ENCODE data around the gene AQP7.
A peak's percentile ranks its signal among the peaks of the same experiment; 100 is the strongest.
"Not testable (repeated sequence)": the region's sequence is repeated elsewhere in the genome, so short reads cannot be mapped to it uniquely, and the experiment has no call there.

AQP7 gene

DNA sequence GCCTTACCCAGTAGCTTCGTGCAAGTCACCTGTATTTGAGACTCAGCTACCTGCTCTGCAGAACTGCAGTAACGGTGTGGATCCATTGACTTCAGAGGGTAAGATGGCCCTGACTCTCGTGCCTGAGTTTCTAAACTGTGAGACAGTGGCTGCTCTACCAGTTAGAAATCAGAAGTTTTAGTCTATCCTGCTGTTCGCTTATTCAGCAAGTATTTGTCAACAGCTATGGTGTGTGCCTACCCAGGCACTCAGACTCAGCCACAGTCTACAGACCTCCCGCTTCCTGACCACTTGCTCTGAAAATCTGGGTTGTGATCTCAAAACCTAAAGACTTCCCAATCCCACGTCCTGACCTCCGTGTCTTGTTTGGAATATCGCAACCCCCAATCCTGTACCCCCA lies 31.5 kb upstream of the AQP7 start:
- no peak for DNase-seq (ENCODE audit: low spot score)

DNA sequence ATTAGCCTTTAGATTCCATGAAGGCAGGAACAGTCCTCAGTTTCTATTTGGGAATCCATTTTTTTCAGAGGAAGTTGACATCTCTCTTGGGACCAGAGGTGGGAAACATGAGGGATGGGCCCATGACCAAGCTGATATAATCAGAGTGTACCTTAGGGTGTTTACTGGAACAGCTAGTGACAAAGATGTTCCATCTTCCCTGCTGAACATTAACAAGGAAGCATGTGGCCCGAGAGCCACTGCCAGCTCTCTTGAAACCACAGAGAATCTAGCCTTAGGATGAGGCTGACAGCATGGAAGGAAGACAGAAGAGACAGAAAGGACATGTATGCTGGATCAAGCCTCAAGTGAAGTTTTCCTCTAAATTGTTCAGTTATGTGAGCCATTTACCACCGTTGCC lies 29.1 kb upstream of the AQP7 start:
- no peak for DNase-seq (ENCODE audit: low spot score)

DNA sequence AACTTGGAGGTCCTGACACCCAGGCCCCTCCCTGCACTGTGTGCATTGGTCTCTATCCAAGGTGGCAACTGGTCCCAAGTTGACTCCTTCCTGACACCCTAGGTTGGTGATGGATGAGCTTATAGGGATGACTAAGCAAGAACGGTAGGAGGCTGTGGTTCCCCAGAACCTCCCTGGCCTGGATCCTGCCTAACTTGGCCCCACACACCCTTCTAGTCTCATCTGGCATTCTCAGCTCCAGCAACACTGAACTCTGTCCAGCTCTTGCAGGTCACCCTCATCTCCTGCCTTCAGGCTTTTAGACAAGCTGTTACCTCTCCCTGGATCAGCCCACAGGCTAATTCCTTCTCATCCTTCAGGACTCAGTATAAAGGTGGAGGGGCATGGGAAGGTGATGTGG lies 28.6 kb upstream of the AQP7 start:
- DNase-seq (ENCODE audit: low spot score), result no peak

DNA sequence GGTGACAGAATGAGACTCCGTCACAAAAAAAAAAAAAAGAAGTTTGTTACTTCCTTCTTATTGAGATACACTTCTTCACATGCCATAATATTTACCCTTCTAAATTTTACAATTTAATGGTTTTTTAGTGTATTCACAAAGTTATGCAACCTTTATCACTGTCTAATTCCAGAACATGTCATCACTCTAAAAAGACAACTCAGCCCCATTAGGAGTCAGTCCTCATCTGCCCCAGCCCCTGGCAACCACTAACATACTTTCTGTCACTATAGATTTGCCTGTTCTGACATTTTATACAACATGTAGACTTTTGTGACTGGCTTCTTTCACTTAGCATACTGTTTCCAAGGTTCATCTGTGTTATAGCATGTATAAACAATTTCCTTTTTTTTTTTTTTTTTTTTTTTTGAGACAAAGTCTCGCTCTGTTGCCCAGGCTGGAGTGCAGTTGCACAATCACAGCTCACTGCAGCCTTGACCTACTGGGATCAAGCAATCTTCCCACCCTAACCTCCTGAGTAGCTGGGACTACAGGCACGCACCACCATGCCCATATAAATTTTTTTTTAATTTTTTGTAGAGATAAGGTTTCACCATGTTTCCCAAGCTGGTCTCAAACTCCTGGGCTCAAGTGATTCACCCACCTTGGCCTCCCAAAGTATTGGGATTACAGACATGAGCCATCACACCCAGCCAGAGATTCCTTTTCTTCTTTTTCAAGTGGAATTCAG lies 27.1 kb upstream of the AQP7 start:
- DNase-seq (ENCODE audit: low spot score), result no peak

DNA sequence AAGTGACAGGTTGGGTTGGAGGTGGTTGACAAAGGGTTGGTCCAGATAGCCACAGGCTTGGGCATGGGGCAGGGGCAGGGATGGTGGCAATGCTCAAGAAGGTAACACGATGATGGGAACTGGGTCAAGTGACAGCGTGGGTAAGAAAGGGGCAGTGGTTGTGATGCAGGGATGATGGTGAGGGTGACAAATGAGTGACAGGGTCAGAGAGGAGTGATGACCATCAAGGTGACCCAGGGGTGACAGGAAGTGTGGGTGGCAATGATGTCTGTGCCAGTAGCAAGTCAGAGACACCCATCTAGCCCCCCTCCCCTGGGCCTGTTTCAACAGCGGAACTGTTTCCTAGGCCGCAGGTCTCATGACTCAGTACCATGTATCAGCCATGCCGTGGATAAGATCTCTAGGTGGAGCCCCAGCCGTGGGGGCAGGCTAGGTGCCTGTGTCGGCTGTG lies 24.5 kb upstream of the AQP7 start:
- peak; percentile 48 for DNase-seq (ENCODE audit: low spot score)

DNA sequence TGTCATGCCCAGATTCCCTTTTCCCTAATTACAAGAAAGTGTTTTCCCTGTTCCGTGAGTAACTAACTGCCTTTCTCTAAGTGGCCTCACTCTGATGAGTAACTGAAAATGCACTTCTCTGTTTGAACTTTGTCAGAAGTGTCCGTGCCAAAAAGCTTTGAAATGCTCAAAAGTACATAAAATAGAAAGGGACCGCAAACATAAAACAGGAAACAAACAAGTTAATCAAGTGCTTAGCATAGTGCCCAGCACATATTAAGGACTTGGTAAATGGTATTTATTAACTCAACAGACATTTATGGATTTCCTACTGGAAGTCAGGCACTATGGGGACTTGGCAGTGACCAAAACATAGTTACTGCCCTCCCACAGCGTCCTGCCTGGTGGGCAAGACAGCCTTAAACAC lies 22.8 kb upstream of the AQP7 start:
- no peak for DNase-seq (ENCODE audit: low spot score)

DNA sequence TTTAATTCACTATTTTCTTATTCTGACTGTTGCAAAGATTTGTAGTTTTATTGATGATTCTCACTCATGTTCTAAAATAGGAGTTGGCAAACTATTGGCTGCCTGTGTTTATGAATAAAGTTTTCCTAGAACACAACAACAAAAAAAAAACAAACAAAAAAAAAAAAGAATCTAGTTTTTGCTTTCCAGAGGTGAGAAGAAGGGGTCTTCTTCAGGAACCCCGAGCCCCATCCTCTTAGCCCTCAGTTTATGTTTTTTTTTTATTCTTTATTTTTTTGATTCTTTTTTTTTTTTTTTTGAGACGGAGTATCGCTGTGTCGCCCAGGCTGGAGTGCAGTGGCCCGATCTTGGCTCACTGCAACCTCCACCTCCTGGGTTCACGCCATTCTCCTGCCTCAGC lies 22.1 kb upstream of the AQP7 start:
- DNase-seq (ENCODE audit: low spot score), result not testable (repeated sequence)

DNA sequence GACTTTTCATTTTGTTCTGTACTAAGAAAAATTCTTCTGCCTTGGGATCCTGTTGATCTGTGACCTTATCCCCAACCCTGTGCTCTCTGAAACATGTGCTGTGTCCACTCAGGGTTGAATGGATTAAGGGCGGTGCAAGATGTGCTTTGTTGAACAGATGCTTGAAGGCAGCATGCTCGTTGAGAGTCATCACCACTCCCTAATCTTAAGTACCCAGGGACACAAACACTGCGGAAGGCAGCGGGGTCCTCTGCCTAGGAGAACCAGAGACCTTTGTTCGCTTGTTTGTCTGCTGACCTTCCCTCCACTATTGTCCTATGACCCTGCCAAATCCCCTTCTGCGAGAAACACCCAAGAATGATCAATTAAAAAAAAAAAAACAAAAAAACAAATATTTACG lies 21.7 kb upstream of the AQP7 start:
- not testable (repeated sequence) for DNase-seq (ENCODE audit: low spot score)

DNA sequence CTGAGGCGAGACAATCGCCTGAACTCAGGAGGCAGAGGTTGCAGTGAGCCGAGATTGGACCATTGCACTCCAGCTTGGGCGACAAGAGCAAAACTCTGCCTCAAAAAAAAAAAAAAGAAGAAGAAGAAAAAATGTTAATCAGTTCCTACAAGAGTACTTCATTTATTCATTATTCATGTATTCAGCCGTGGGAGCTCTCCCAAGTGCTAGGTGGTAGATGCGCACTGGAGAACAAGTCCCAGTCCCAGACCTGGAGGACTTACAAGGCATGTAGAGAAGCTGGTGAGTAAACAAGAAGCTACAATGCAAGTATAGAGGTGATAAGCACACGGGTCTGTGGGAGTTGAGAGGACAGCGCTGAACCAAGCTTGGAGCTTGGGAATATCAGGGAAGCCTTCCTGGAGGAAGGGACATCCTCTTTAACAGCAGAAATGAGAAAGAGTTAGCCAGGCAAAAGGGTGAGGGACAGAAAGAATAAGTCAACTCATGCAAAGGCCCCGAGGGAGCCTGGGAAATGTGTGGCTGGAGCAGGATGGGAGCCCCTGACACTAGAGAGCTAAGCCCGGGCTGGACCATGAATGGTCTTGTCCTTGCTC lies 17.4 kb upstream of the AQP7 start:
- no peak for DNase-seq (ENCODE audit: low spot score)

DNA sequence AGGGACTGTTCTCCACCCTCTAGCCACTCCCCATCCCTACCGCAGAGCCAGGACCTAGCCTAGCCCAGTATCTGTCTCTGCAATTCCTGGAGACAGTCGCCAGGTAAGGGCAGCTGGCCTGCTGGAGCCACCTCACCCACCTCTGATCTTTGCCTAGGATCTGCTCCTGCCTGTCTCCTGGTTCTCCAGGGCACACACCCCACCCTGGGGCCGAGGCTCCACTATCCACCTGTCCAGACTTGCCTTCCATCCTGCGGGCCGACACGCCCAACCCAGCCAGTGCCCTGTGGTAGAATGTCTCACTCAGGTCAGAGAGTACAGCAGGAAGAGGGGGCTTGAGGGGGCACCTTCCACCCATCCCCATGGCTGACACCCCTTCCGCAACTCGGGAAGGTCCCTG lies 15.7 kb upstream of the AQP7 start:
- no peak for DNase-seq (ENCODE audit: low spot score)

DNA sequence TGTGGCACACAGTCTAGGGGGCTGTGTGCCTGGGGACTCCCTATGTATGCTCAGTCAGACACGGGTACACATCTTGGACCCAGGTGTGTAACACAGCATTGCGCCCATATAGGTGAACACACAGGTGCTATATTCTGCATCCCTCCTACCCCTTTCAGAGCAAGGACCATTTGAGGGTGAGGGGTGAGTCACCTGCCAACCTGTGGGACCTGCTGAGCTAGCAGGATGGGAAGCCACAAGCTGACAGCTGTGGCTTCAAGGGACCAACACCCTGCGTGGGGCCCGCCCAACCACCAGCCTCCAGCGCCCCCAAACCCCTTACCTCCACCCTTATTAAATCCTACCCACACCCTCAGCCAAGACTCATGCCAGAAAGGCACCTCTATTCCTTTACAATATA lies 14.6 kb upstream of the AQP7 start:
- peak; percentile 70 for DNase-seq (ENCODE audit: low spot score)

DNA sequence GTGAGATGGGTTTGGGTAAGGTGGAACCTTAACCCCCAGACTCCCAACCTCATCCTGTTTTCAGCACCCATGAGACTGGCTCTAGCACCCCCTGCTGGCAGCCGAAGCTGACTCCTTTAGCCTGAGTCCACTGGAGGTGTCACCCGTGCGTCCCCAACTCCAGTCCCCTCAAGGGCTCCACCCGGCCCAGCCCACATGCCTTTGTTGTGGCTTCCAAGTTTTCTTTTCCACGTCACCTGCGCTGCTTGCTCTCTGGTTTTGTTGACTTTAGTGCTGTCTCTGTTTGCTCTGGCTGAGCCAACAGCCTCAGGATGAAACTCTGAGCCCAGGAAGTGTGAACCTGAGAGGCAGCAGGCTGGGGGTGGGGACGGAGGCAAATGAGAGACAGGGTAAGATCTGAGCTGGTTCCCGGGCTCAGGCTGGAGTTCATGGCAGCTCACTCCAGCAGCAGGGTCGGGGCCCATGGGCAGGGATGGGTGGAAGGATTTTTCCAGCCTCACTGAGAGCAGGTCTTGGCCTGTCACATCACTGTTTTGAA lies 13.2 kb upstream of the AQP7 start:
- peak; percentile 93 for DNase-seq (ENCODE audit: low spot score)

DNA sequence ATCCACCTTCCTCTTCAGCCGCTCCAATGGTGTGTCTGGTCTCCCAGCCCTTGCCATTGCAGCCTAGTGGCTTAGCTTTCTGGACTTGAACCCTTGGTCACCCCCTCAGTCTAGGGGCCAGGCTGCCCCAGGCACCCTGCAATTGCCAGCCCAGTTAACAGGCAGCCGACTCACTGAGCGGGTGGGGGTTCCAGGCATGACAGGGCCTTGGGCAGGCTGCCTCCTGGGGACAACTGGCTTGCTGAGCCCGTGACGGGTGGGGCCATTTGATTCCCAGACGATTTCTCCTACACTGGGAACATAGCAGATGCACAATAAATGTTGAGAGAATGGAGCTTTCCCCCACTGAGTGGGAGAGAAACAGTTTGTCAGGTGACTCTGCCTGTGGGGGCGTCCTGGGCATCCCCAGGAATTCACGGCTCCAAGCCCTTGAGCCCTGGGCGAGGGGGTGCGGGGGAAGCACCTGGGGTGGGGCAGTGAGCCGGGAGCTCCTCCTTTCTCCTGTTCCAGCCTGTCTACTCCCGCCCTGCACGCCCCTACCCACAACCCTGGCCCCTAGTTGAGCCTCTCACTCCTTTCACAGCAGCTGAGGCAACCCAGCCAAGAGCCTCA lies 12.6 kb upstream of the AQP7 start:
- DNase-seq (ENCODE audit: low spot score), result no peak

DNA sequence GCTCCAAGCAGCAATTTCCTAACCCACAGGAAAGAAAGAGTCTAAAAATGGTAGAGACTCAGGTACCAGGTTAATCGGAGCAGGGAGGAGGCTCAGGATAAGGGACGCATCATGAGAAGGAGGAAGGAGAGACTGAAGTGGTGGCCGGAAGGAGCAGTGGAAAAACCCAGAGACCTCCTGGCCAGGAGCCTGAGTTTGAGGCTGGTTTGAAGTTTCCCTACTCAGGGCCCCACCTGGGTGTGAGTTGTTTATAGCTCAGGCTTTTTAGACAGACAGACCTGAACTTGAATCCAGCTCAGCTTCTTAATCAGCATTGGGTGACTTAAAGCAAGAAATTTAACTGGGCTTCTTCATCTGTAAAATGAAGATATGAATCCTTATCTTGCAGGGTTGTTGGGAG lies 11.9 kb upstream of the AQP7 start:
- DNase-seq (ENCODE audit: low spot score), result peak; percentile 9

DNA sequence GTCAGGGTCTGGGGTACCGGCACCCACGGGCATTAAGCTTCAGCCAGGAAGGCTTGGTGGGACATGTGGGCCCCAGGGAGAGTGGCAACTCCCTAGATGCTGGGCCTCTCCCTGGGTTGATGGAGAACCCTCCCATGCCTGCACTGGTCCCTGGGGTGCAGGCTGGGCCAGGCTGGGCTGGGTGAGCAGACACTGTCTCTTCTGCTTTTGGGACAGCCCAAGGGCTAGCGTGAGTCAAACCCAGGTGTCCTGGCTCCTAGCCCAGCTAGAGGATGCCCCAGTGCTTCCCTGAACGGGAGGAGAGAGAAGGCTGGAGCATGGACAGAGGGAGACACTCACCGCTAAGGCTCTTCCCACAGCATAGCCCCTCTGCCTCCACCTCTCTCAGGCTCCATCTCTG lies 5.7 kb upstream of the AQP7 start:
- no peak for DNase-seq (ENCODE audit: low spot score)

DNA sequence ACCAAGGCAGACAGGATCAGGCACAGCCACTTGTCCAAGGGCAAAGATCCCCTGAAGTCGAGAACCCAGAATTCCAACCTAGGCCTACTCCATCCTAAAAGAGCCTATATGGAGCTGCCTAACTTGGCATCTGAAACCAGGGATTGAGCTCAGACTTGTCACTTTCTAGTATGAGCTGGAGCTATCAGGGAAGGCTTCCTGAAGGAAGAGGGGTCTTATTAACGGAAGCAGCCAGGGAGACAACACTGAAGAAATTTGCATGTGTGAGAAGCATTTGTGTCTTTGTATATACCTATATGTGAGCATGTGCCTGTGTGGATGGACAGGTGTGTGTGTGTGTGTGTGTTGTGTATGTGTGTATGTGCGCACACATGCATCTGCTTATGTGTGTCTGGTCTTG lies 4.7 kb upstream of the AQP7 start:
- no peak for DNase-seq (ENCODE audit: low spot score)

DNA sequence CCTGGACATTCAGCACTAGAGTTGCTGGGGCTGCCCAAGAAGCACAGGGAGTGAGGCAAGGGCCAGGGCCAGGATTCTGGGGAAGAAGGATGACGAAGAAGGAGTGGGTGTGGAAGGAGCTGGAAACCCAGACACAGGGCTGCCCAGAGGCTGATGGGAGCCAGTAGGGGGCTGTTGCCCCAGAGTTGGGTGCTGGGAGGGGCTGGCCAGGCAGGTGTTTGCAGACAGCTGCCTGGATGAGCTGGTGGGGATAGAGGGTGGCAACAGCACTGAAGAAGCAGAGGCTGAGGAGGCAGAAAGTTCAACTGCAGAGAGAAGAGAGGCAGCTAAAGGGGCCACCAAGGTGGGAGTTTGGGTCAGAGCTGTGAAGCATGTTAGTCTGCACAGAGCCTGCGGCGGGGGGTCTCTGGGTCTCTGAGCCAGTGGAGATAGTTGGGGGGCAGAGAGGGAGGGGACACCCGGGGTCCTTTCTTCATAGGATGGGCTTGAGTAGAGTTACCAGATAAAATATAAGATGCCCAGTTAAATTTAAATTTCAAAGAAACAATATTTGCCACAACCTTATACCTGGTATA lies 2.5 kb upstream of the AQP7 start:
- DNase-seq (ENCODE audit: low spot score), result no peak

DNA sequence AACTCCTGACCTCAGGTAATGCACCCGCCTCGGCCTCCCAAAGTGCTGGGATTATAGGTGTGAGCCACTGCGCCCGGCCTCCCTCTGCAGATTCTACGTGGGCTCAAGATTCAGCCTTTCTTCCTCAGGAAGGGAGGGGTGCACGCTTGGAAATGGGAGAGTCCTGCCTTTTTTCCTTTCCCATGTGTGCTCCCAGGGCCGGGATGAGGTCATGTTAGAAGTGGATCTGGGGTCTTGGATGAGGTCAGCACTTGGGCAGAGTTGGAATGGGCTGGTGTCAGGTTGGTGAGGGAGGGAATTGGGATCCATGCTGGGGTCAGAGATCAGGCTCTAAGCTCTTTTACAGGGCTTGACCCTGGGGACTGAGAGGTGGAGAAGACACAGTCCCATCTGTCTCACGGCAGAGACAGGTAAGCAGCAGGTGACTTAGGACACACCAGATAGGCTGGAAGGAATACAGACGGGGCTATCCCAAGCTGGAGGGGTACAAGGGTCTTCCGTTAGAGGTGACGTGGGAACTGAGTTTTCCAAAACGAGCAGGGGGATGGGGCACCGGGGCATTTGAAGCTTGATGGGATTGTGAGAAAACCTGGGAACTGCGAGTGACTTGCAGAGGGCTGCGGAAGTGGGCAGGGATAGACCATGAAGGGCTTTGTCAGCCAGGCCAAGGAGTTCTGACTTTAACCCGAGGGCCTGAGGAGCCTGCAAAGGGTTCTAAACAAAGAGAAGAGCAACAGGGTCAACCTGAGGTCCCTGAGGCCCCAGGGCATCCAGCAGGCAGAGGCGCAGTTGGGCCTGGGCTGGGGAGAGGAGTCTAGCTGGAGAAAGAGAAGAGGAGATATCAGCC lies 1.8 kb upstream of the AQP7 start:
- DNase-seq (ENCODE audit: low spot score), result no peak

DNA sequence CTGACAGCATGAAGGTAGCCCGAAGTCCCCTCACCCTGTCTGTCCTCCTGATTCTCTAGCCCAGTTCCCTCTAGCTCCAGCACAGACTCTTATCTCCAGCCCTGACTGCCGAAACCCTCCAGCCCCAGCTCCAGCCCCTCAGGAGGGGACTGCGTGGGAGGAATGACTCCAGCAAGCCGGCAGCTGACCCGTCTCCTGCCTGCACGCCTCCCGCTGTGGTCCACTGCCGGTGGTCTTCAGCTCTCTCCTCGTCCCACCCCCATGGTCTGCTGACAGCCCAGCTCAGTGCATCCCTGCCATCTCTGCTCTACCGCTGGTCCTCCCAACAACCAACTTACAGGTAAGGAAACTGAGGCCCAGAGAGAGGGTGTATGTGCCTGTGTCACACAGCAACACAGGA lies 559 bp downstream of the AQP7 start:
- DNase-seq (ENCODE audit: low spot score), result not testable (repeated sequence)

DNA sequence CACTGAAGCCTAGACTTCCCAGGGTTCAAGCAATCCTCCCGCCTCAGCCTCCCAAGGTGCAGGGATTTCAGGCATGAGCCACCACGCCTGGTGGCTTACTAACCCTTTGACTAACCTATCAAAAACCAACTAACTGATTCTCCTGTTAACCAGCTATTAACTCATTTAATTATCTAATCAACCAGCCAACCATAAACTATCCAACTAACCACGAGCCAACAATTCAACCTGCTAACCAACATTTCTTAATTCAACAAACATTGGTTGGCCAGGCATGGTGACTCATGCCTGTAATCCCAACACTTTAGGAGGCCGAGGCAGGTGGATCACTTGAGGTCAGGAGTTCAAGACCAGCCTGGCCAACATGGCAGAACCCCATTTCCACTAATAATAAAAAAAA lies 3.3 kb downstream of the AQP7 start:
- not testable (repeated sequence) for DNase-seq (ENCODE audit: low spot score)

DNA sequence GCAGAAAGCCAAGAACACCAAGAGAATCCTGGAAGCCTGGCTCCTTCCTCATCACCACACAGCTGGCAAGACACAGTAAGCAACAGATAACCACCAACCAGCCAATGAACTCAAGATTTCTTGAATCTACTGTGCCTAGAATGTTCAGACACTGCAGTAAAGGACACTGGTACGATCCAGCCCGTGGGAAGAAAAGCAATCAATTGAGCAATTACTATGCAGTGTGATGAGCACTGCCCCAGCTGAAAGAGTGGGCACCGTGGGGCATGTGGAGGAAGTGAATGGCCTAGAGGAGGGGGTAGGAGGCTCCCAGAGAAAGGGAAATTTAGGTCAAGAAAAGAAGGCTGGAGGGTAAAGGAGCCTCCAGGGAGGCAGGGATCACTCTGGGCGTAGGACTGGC lies 4.6 kb downstream of the AQP7 start:
- DNase-seq (ENCODE audit: low spot score), result not testable (repeated sequence)
